IPS-11a (cell line): ENCODE measurements around the gene OTUD7B.
"Not testable (repeated sequence)": the region's sequence is repeated elsewhere in the genome, so short reads cannot be mapped to it uniquely, and the experiment has no call there.

Experiments used
- H3K4me3 ChIP-seq: one replicate; pipeline ENCODE4 v1.5.1; 2013; ENCODE audit warnings: low read depth, low read length, control low read depth

Gene OTUD7B

DNA sequence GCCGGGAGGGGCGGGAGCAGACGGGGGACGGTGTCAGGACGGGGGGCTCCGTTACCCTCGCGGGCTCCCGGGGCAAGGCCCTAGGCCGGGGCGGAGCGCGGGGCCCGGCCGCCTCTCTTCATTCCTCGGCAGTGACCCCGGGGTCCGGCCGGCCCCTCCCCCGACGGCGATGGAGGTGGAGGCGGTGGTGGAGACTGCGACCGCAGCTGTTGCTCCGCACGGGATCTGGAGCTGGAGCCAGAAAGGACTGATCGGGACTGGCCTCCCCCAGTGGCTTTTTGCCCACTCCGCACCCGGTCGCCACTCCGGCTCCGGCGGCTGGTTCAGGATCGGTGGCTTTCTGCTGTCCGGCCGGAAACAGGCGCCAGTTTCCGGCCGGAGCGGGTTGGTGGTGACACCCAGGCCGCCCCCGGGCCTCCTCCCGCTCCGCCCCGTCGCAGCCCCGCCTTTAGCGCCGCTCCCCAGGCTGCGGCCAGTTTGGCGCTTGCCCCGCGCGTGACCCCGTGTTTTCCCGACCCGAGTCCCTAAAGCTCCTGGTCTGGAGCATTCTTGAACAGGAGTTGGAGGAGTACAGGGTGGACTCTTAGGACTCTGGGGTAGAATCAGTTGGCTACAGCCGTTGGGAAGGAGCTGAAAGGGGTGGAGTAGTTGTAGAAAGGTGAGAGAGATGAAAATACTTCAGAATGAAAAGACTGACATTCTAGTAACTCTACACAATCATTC is at the start of gene OTUD7B:
TSS of gene OTUD7B (minus strand) at position 334 of the 723 bp plus-strand sequence. CDS start 33,216 bp downstream, outside the sequence.
- peak within 1 kb of the TSS; percentile 95 for H3K4me3 ChIP-seq

DNA sequence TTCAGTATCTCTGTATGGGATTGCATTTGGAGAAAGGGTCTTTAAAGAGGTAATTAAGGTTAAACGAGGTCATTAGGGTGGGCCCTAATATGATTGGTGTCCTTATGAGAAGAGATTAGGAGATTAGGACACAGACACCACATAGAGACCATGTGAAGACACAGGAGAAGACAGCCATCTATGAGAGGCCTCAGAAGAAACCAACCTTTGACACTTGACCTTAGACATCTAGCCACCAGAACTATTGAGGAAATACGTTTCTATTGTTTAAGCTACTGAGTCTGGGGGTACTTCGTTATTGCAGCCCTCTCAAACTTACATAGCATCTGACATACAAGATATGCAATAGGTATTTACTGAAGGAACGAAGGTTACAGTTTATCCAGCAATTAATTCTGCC is 49.7 kb upstream of the OTUD7B start:
- no peak overlapping the region for H3K4me3 ChIP-seq

DNA sequence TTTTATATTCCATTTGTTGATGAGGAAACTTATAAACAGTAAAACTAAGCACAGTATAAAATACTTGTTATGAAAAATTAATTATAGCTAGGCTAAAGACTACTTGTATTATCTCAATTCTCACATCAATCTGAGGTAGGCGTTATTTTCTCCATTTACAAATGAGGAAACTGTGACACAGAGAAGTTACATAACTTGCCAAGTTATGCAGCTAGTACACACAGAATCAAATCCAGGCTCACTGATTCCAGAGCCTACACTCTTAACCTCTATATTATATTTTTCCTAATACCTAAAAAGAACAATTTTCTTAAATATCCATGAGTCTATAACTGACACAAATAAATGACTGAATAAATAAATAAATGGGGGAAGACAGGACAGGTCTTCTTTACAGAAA is 45.9 kb upstream of the OTUD7B start:
- no peak overlapping the region for H3K4me3 ChIP-seq

DNA sequence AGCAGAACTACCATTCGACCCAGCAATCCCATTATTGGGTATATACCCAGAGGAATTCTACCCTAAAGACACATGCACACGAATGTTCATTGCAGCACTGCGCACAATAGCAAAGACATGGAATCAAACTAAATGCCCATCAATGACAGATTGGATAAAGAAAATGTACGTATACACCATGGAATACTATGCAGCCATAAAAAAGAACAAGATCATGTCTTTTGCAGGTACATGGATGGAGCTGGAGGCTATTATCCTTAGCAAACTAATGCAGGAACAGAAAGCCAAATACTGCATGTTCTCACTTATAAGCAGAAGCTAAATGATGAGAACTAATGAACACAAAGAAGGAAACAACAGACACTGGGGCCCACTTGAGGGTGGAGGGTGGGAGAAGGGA is 45.0 kb upstream of the OTUD7B start:
- H3K4me3 ChIP-seq: not testable (repeated sequence)

DNA sequence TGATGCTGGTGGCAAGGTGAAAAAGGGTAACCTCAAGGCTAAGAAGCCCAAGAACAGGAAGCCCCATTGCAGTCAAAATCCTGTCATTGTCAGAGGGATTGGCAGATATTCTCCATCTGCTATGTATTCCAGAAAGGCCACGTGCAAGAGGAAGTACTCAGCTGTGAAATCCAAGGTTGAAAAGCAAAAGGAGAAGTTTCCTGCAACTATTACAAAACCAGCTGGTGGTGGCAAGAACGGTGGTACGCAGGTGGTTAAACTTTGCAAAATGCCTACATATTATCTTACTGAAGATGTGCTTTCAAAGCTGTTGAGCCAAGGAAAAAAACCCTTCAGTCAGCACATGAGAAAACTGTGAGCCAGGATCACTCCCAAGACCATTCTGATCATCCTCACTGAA is 43.4 kb upstream of the OTUD7B start:
- H3K4me3 ChIP-seq: no peak overlapping the region

DNA sequence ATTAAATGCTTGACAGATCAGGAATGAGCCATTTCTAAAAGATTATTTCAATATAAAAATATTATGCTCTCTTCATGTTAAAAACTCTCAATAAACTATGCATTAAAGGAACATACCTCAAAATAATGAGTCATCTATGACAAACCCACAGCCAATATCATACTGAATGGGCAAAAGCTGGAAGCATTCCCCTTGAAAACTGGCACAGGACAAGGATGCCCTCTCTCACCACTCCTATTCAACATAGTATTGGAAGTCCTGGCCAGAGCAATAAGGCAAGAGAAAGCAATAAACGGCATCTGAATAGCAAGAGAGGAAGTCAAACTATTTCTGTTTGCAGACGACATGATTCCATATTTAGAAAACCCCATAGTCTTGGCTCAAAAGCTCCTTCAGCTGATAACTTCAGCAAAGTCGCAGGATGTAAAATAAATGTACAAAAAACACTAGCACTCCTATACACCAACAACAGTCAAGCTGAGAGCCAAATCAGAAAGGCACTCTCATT is 41.4 kb upstream of the OTUD7B start:
- not testable (repeated sequence) for H3K4me3 ChIP-seq

DNA sequence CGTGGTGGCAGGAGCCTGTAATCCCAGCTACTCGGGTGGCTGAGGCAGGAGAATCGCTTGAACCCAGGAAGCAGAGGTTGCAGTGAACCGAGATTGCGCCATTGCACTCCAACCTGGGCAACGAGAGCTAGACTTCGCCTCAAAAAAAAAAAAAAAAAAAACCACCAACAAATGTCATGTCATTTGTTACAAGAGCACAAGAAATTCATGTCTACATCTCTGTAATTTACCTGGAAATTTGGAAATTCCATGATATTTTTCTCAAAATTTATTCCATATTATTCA is 40.5 kb upstream of the OTUD7B start:
- no peak overlapping the region for H3K4me3 ChIP-seq

DNA sequence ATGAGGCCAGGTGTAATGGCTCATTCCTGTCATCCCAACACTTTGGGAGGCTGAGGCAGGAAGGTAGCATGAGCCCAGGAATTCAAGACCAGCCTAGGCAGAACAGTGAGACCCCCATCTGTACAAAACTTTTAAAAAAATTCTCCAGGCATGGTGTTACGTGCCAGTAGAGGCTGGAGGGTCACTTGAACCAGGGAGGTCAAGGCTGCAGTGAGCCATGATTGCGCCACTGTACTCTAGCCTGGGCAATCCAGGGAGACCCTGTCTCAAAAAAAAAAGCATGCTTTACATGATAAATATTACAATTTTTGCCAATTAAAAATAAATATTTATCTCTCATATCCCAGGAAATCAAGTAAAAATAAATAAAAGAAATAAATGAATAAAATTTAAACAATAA is 39.4 kb upstream of the OTUD7B start:
- no peak overlapping the region for H3K4me3 ChIP-seq

DNA sequence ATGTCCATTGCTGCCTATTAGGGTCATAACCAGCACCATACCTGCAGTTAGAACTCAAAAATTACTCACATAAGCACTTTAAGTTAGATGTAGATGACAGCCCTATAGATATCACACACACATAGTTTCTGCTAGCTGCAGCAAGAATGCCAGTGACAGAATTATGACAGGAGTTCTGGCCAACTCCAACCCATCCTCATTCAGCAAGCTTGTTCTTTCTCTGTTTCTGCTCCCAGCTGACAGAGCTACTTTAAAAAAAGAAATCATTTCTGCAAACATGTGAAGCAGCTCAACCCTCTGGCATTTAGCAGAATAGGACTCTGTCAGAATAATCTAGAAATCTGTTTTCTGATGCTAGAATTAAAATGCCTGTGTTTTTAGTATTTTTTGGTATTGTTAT is 23.8 kb upstream of the OTUD7B start:
- H3K4me3 ChIP-seq: no peak overlapping the region

DNA sequence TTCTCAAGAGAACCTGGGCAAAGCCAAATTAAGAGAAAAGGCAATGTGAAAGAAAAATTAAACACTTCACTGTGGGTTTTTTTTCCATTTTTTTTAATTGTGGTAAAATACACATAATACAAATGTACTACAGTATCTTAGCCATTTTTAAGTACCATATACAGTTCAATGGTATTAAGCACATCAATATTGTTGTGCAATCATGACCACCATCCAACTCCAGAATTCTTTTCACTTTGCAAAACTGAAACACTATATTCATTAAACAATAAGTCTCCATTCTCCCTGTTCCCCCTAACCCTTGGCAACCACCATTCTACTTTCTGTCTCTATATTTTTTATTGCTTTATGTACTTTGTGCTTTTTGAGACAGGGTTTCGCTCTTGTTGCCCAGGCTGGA is 17.8 kb upstream of the OTUD7B start:
- no peak overlapping the region for H3K4me3 ChIP-seq

DNA sequence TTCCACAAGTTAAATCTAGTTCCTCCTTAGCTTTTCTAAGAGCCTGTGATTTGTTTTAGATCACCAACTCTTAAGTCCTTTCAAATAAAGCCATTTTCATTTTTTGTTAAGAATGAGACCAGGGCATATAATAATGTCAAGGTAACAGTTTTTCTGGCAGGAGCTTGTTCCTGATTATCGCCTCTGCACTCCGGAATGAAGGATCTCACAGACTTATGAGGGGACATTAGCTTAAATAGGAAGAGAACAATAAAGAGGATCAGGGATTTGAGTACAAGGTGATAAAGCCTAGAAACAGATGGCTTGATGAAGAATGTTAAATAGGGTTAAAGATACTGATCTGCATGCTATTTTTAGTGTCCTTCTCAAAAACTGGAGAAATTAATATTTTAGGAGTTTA is 13.6 kb upstream of the OTUD7B start:
- no peak overlapping the region for H3K4me3 ChIP-seq

DNA sequence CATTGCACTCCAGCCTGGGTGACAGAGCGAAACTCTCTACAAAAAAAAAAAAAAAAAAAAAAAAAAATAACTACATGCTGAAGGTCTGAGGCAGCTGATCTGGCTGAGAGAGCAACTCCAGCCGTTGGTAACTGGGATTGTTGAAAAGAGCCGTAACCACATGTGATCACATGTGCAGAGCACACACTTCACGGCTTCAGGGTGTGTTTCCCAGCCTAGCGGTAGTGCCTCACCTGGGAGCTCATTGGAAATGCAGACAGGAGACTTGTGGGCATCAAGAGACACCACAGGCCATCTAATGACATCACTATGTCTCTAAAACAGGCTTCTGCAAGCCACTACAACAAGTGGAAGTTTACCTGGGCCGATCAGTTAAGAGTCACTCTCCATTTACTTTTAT is 11.8 kb upstream of the OTUD7B start:
- no peak overlapping the region for H3K4me3 ChIP-seq

DNA sequence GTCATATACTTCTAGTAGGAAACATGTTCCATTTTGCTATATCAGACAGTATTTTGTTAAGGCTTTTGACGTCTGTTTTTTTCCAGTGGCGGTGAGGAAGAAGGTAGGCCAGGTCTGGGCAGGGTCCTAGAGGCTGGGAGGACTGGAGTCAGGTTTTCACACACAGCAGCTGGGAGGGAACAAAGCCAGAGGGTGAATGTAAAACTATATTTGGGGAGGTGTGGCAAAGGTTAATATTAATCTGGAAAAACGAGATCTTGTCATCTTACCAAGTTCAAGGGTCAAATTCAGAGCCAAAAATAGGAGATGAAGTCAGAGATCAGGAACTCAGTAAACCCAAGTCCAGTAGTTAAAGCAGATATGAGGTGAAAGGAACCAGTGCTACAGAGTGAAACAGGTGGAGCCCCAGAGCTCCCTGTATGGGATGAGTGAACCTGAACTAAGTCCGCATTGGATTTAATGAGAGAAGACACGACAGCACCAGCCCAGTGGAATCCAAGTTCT is 10.7 kb upstream of the OTUD7B start:
- H3K4me3 ChIP-seq: no peak overlapping the region

DNA sequence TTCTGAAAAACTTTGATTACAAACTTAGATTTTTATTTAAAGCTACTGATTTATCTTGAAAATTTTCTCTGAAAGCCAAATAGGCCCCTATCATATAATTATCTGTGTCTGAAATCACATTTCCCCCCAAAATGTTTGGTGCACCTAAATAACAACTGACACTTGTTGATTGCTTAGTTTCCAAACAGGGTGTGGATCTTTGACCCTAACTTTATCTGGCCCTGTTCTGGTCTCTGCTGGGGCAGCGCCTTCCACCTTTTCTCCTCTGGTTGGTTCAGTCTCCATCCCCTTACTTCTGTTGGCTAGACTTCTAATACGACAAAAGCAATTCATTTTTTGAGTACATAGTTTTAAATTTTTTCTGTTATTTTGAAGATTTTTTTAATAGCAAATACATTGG is 10.2 kb upstream of the OTUD7B start:
- no peak overlapping the region for H3K4me3 ChIP-seq

DNA sequence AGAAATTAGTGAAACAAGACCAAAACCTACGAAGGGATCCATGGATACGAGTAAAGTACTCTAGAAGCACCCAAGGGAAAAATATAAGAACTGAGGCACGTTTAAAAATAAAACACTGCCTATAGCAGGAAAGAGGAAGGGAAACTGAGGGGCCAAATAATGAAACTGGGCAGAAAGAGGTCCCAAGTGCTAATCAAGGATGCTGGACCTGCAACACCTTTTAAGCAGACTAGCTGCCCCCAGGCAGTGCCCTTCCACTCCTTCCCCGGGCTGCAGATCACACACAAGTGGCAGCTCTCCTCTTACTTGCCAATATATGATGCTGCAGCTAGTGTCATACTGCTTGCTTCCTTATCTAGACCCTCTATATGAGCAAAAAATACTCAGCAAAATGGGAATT is 7.6 kb upstream of the OTUD7B start:
- no peak overlapping the region for H3K4me3 ChIP-seq

DNA sequence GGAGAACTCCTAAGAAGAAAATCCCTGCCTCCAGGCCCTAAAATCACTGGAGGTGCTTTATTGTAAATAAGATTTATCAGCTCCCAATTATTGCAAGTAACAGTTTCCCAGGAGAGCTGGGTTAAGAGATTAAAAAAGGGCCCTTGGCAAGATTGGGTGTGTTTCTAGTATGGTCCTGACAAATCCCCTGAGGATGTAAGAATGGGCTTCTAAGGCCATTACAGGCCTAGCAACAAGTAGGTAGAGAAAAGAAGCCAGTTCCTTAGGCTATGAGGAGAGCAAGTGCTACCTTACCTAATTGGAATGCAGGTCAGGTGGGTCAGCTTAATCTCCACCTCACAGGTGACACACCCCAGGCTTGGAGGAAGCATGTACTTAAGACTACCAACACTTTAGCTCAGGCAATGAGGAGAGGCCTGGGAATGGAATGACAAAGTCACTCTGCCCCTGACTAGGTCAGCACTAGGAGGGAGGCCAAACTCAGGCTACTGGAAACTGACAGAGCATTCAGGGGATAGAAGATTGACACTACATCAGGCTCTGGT is 6.8 kb upstream of the OTUD7B start:
- H3K4me3 ChIP-seq: no peak overlapping the region

DNA sequence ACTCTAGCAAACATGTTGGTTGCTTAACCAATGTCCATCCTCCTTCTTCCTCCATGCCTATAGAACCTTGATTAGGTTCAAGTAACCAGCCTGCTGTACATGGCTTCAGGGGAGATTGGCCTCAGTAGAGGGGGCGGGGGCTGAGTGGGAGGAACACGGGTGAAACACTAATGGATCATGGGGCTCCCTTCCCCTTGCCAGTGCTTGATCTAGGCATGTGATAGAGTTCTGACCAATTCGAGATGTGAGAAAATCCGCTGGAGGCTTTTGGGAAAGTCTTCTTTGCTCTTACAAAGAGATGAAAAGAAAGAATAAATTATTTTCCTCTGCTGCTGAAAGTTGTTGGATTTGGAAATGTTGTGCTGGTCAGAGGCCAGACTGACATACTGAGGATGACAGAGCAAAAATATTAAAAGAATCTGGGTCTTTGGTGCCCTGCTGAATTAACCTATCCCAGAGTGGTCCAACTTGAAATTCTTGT is 5.2 kb upstream of the OTUD7B start:
- H3K4me3 ChIP-seq: no peak overlapping the region

DNA sequence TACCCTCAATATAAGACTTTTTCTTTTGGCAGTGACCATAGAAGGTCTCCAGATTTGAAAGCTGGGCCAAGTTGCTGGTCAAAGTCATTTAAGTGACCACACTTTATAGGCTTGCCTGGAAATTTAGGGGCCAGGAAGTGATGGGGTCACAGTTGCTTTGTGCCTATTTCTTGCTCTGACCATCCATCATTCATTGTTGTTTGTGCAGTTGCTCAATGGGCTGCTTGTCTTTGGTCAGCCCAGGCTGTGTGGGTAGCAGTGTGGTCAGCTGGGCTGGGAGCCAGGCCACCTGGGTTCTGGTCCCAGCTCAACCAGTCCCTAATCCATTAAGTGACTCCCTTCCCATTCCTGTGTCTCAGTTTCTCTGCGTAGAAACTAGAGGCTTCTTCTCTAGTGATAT is 2.1 kb upstream of the OTUD7B start:
- H3K4me3 ChIP-seq: no peak overlapping the region

DNA sequence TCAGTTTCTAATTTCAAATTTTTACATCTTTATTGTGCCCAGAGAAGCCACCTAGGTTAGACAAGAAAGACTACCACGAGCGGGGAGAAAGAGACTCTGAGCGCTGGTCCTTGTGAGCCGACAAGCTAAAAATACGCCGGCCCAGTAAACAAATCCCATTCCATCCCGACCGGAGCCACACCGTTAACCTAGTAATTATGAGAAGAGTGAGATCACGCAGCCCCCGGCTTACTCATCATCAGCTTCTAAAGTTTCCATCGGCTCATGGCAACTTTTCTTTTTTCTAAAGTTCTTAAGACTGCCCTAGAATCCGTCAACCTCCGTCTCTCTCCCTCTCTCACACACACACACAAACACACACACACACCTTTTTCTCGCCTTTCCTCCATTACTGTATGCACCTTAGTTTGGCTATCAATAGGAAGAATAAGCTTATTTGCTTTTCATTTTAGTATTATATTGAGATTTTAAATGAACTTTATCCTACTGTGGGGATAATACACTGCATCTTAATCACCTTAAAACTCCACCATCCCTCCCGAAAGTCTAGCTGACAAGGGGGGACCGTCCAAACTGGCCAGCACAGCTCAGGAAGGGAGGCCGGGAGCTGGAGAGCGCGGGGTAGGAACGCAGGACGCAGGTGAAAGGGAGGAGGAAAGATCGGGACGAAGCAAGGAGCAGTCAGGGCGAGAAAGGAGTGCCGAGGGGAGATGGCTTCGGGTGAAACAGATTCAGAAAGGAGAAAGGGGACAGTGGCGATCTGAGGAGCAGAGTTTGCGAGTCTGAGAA is 728 bp downstream of the OTUD7B start:
- H3K4me3 ChIP-seq: peak overlapping the region; percentile 95

DNA sequence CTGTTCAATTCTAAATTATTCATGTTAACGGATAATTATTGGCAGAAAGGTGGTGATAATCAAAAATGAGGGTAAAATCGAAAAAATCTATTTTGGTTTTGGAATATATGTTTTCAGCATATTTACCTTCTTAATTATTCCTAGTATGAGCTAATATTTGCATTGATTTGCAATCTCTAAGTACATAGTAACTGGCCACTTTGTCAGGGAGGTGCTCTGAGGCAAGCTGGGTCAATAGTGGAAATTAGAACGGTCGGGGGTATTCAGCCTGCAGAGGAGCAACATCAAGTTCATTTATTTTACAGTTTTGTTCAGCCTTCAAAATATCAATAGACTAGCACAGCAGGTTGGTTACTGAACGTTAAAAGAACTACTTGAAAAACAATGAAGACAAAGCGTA is 1.8 kb downstream of the OTUD7B start:
- H3K4me3 ChIP-seq: peak overlapping the region; percentile 95

DNA sequence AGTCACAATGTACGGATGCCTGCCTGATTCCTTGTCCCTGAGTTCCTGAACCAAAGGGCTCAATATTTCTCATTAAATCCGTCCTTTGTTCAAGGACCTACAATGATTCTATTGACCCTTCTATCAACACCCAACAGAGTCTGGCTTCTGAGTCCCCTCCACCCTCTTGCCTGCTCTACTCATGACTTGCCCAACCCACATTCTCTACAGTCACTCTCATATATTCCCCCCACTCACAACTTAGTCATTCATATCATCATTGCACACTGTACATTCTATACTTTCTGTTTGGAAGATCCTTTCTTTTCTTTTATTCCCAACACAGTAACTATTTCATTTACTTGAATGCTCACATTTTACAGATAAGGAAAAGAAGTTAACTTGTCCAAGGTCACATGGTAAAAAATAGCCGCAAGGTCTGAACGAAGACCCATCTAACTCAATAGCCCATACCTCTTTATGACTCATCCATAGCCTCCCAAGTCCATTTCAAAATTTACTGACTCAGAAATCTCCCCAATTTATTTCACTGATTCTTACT is 3.6 kb downstream of the OTUD7B start:
- H3K4me3 ChIP-seq: no peak overlapping the region

DNA sequence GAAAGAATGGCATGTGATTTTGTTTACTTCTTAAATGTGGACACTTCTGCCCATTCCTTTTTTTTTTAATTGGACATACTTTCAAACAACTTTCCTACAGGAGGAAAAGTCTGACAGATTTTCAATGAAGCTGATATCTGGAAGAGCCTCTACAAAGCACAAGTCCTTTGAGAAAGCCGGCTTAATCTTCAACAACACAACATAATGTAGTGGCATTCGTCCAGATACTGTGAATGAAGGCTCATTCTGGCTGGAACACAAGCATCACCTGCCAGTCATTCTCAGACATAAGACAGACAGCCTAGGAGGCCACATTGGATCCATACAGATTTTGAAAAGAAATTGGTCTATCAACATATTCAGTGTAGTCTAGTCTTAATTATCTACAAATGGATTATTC is 4.9 kb downstream of the OTUD7B start:
- no peak overlapping the region for H3K4me3 ChIP-seq
